ENCODE measurements around the gene CHAF1A.

Gene CHAF1A

GRCh38 chr19:4473011-4473762 is 70.7 kb downstream of the CHAF1A start:
- peaks cover 24% of the 10 kb centered on the region for H3K4me1 ChIP-seq (ENCODE audit: control insufficient read depth, insufficient read depth, low read depth, low read length)
- no peaks in the 10 kb centered on the region for H3K9me3 ChIP-seq (ENCODE audit: control insufficient read depth, low read length)
- H3K79me1 ChIP-seq (replicated peaks; ENCODE audit: low read length, poor library complexity, severe bottlenecking): peaks cover 11% of the 10 kb centered on the region
- peak overlapping the region; percentile 64 to 74 for H3K4ac ChIP-seq (ENCODE audit: low read depth in 1 of 2, low read length in 2 of 2)
- peak overlapping the region; percentile 89 for H3K9ac ChIP-seq (ENCODE audit: low read length)
- peak overlapping the region in 1 of 2 experiments; percentile 76 for H2BK12ac ChIP-seq (ENCODE audit: low read length in 2 of 2)
- no peak for DNase-seq
- H2BK5ac ChIP-seq (ENCODE audit: low read depth, low read length, poor library complexity, severe bottlenecking): peak overlapping the region; percentile 59
- H2AFZ ChIP-seq (ENCODE audit: low read depth, low read length): no peak overlapping the region
- H2BK15ac ChIP-seq (ENCODE audit: low read depth, poor library complexity, severe bottlenecking): no peak overlapping the region
- H2AK5ac ChIP-seq (ENCODE audit: low read length, severe bottlenecking): peak overlapping the region; percentile 83
- H3K27ac ChIP-seq (ENCODE audit: low read length, poor library complexity, severe bottlenecking): no peak overlapping the region
- H3K4me2 ChIP-seq (ENCODE audit: low read length, poor library complexity, severe bottlenecking): peak overlapping the region; percentile 99
- H3K4me3 ChIP-seq (ENCODE audit: insufficient read depth in 1 of 2, low read depth in 1 of 2, low read length in 2 of 2): peak overlapping the region; percentile 86 to 91
- no peak overlapping the region for H4K91ac ChIP-seq (ENCODE audit: low read length)
- no peaks in the 10 kb centered on the region for H3K27me3 ChIP-seq (ENCODE audit: control insufficient read depth in 1 of 2, insufficient read depth in 1 of 2, low read length in 2 of 2)
- H4K8ac ChIP-seq (ENCODE audit: low read length): no peak overlapping the region
- peaks cover 23 to 26% of the 10 kb centered on the region in 2 experiments for H3K36me3 ChIP-seq (ENCODE audit: control insufficient read depth in 1 of 2, insufficient read depth in 2 of 2, low read depth in 1 of 2, low read length in 2 of 2)
- WGBS: 37% methylated on average over 25 of the region's 25 CpGs
- no peak overlapping the region for H2BK120ac ChIP-seq (ENCODE audit: low read depth, low read length)
- peak overlapping the region; percentile 14 to 33 for H3K18ac ChIP-seq (ENCODE audit: low read depth in 1 of 2, low read length in 2 of 2)
- H3K23ac ChIP-seq (ENCODE audit: low read length in 2 of 2): peak overlapping the region; percentile 7 to 80
- H3K14ac ChIP-seq (ENCODE audit: low read length in 2 of 2): peak overlapping the region in 1 of 2 experiments; percentile 89

- peaks cover 29 to 33% of the 10 kb centered on the region in 2 experiments for H3K36me3 ChIP-seq (ENCODE audit: control insufficient read depth in 1 of 2, insufficient read depth in 2 of 2, low read depth in 1 of 2, low read length in 2 of 2)
- H4K8ac ChIP-seq (ENCODE audit: low read length): peak overlapping the region; percentile 63
- H3K27ac ChIP-seq (ENCODE audit: low read length, poor library complexity, severe bottlenecking): peak overlapping the region; percentile 73
- H3K14ac ChIP-seq (ENCODE audit: low read length in 2 of 2): peak overlapping the region in 1 of 2 experiments; percentile 74
- no peak overlapping the region for H2AFZ ChIP-seq (ENCODE audit: low read depth, low read length)
- H3K4me3 ChIP-seq (ENCODE audit: insufficient read depth in 1 of 2, low read depth in 1 of 2, low read length in 2 of 2): peak overlapping the region; percentile 45 to 86
- H2BK5ac ChIP-seq (ENCODE audit: low read depth, low read length, poor library complexity, severe bottlenecking): peak overlapping the region; percentile 59
- no peak for DNase-seq
- peak overlapping the region in 1 of 2 experiments; percentile 39 for H3K4ac ChIP-seq (ENCODE audit: low read depth in 1 of 2, low read length in 2 of 2)
- no peaks in the 10 kb centered on the region for H3K9me3 ChIP-seq (ENCODE audit: control insufficient read depth, low read length)
- H2BK120ac ChIP-seq (ENCODE audit: low read depth, low read length): no peak overlapping the region
- H3K27me3 ChIP-seq (ENCODE audit: control insufficient read depth in 1 of 2, insufficient read depth in 1 of 2, low read length in 2 of 2): no peaks in the 10 kb centered on the region
- peaks cover 24% of the 10 kb centered on the region for H3K4me1 ChIP-seq (ENCODE audit: control insufficient read depth, insufficient read depth, low read depth, low read length)
- 30% methylated on average over 23 of the region's 23 CpGs for WGBS
- H3K18ac ChIP-seq (ENCODE audit: low read depth in 1 of 2, low read length in 2 of 2): peak overlapping the region; percentile 33 to 42
- peak overlapping the region; percentile 99 for H3K4me2 ChIP-seq (ENCODE audit: low read length, poor library complexity, severe bottlenecking)
- peak overlapping the region; percentile 48 for H4K91ac ChIP-seq (ENCODE audit: low read length)
- peaks cover 16% of the 10 kb centered on the region for H3K79me1 ChIP-seq (replicated peaks; ENCODE audit: low read length, poor library complexity, severe bottlenecking)
- H2AK5ac ChIP-seq (ENCODE audit: low read length, severe bottlenecking): peak overlapping the region; percentile 91
- no peak overlapping the region for H3K23ac ChIP-seq (ENCODE audit: low read length in 2 of 2)
- peak overlapping the region; percentile 73 for H3K9ac ChIP-seq (ENCODE audit: low read length)
- peak overlapping the region; percentile 29 to 54 for H2BK12ac ChIP-seq (ENCODE audit: low read length in 2 of 2)
- H2BK15ac ChIP-seq (ENCODE audit: low read depth, poor library complexity, severe bottlenecking): no peak overlapping the region
Observed at GRCh38 chr19:4473763-4474513, 71.5 kb downstream of the CHAF1A start.

GRCh38 chr19:4474514-4475022 is 72.1 kb downstream of the CHAF1A start:
- Histone ChIP-seq H3K4ac (ENCODE audit: low read depth in 1 of 2, low read length in 2 of 2) (peak overlapping the region in 1 of 2 experiments; percentile 39), H3K18ac (ENCODE audit: low read depth in 1 of 2, low read length in 2 of 2) (no peak overlapping the region), H3K23ac (ENCODE audit: low read length in 2 of 2) (no peak overlapping the region), H3K4me2 (ENCODE audit: low read length, poor library complexity, severe bottlenecking) (peak overlapping the region; percentile 99), H2BK12ac (ENCODE audit: low read length in 2 of 2) (no peak overlapping the region), H2BK120ac (ENCODE audit: low read depth, low read length) (no peak overlapping the region), H2AFZ (ENCODE audit: low read depth, low read length) (no peak overlapping the region), H3K79me1 (replicated peaks; ENCODE audit: low read length, poor library complexity, severe bottlenecking) (peaks cover 18% of the 10 kb centered on the region), H2AK5ac (ENCODE audit: low read length, severe bottlenecking) (no peak overlapping the region), H3K36me3 (ENCODE audit: control insufficient read depth in 1 of 2, insufficient read depth in 2 of 2, low read depth in 1 of 2, low read length in 2 of 2) (peaks cover 35 to 36% of the 10 kb centered on the region in 2 experiments), H2BK15ac (ENCODE audit: low read depth, poor library complexity, severe bottlenecking) (no peak overlapping the region), H3K9ac (ENCODE audit: low read length) (peak overlapping the region; percentile 73), H3K4me3 (ENCODE audit: insufficient read depth in 1 of 2, low read depth in 1 of 2, low read length in 2 of 2) (peak overlapping the region; percentile 45 to 86), H3K27me3 (ENCODE audit: control insufficient read depth in 1 of 2, insufficient read depth in 1 of 2, low read length in 2 of 2) (no peaks in the 10 kb centered on the region), H4K91ac (ENCODE audit: low read length) (peak overlapping the region; percentile 48), H3K27ac (ENCODE audit: low read length, poor library complexity, severe bottlenecking) (peak overlapping the region; percentile 73), H4K8ac (ENCODE audit: low read length) (peak overlapping the region; percentile 63), H3K9me3 (ENCODE audit: control insufficient read depth, low read length) (no peaks in the 10 kb centered on the region), H2BK5ac (ENCODE audit: low read depth, low read length, poor library complexity, severe bottlenecking) (no peak overlapping the region), H3K4me1 (ENCODE audit: control insufficient read depth, insufficient read depth, low read depth, low read length) (peaks cover 24% of the 10 kb centered on the region), H3K14ac (ENCODE audit: low read length in 2 of 2) (no peak overlapping the region)
- peak; percentile 78 for DNase-seq
- WGBS: 47% methylated on average over 9 of the region's 13 CpGs

Data from mesenchymal stem cell (in vitro differentiated cells and primary cell).